GM19043 (cell line): Measurements from ENCODE around the gene CCNK.

Experiments
- ATAC-seq: cut with Tn5 transposase; IDR thresholded peaks from one replicate; pipeline ENCODE4 v1.9.1; 2021; ENCODE audit warnings: low read depth; ENCODE audit not compliant: unreplicated experiment

Gene CCNK

DNA sequence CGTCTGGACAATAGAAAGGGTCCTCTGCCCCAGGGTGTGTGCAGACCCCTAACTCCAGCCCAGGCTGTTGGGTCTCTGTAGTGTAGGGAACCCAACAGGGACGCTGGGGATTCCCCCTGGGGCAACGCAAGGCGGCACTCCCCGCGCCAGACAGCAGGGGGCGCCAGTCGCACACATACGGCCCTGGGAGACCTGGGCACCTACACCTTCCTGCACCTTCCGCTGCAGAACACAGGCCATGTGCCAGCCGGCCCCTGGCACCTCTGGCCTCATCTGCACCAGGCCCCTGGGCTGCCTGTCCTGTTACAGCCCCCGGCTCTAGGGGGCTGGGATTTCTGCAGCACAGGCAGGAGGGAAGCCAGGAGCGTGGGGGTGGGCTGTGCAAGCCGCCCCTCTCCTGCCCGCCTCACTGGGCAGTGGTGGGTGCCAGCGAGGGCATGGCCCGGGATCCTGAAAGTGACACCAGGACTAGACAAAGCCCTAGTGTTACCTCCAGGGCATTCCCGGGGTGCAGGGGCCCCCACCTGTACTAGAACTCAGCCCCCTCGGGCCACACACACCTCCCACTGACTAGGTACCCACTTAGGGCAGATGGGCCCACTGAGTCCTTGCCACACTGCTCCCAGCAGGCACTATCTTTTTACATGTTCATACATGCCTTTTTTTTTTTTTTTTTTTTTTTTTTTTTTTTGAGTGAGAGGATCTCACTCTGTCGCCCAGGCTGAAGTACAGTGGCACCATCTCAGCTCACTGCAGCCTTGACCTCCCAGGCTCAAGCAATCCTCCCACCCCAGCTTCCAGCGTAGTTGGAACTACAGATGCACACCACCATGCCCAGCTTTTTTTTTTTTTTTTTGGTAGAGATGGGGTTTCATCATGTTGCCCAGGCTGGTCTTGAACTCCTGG, 37.5 kb downstream of the CCNK start:
- peak; percentile 67 for ATAC-seq

DNA sequence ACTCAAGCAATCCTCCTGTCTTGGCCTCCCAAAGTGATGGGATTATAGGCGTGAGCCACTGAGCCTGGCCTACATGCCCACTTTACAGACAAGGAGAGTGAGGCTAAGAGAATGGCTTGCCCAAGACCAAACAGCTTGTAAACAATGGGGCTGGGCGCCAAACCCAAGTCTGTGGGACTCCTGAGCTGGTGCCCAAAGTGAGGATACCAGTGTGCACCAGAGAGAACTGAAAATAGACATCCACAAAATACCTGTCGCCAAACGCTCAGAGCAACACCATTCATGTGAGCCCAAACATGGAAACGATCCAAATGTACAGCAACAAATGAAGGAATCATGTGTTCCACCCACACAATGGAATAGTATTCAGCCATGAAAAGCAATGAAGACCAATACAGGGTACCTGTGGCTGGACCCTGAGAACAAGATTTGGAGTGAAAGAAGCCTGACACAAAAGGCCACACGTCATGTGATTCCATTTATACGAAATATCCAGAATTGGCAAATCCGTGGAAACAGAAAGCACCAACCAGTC, 38.2 kb downstream of the CCNK start:
- no peak for ATAC-seq

DNA sequence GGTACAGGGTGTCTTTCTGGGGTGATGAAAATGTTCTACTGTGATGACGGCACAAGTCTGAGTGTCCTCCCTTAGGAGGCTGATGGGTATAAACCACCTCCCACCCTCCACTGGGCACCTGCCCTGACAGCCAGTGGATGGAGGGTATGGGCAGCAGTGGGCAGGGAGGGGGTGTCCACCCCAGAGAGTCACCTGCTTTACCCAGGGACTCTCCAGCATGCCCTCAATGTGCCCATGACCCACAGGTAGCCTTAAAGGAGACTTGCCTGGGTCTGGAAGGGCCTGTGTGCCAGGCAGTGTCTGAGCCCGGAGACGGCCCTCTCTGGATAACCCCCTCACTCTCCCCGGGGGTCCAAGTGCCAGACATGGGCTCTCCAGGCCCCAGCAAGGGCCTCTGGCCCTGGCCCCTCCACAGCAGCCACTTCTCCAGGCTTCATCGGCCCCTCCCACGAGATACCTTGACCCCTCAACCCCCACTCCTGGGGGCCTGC, 38.8 kb downstream of the CCNK start:
- ATAC-seq, result no peak

DNA sequence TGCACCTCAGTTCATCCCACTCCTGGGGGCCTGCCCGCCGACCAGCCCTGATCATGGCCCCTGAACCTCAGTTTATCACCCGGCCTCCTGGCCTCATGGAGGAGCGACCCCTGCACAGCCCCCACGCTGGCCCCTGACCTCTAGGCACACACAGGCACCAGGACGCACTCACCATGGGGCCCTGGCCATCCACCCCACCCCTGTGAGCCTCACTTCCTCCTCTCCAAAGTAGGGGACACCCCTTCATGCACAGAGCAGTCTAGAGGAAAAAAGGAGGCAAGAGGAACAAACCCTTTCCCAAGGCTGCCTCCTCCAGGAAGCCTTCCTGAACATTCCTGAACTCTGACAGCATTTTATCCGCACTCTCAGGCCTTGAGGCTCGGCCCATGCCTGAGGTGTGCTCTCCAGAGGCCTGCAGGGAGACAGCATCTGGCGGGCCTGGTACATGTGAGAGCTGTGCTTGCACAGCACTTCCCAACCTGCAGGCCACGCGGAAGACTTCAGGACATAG, 39.4 kb downstream of the CCNK start:
- no peak for ATAC-seq

DNA sequence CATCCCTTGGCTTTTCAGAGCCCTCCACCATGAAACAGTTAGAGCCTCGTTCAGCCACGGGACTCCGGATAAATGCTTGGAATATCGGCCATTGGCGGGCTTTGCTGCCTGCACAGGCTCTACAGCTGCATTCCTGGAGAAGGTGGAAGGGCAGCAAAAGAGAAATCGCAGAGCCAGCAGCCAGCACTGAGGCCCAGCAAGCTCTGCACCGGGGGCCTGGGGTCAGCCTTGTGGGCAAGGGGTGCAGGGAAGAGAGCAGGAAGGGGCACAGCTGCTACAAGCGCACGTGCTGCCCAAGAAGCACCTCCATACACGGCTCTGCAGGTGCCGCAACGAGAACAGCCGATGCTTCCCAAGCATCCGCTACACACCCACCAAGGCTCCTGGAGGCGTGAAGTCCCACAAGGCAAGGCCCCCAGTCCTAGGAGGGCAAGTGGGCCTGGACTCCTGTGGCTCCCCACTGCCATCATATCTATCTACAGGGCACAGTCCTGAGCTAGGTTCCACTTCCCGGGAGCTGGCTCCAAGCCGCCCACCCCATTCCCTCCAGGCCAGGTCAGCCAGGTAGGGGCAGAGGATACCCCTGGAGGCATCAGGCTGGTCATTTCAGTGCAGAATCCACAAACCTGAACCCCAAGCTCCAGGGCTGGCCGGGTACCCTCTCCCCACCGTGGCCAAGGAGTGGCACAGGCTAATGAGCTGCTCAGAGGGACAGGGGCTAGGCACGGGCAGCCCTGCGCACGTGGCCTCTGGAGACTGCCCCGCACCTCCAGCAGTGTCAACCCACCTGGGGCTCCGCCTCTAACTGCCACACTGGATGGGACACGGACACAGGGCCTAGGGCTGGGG, 40.2 kb downstream of the CCNK start:
- ATAC-seq, result no peak

DNA sequence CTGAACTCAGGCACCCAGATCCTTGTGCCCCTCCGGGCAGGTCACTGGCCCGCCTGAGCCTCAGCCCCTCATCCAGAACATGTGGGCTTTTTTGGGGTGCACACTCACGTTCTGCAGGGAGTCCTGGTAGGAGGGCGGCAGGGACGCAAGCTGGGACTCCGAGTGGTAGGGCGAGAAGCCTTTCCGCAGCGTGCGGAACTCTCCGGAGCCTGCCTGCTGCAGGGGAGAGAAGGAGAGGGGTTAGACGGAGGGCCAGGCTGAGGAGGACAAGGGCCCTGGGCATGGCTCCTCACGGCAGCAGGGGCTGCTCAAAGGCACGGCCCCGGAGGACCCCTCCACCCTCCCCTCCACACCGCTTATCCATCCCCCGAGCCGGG, 40.8 kb downstream of the CCNK start:
- ATAC-seq, result no peak

DNA sequence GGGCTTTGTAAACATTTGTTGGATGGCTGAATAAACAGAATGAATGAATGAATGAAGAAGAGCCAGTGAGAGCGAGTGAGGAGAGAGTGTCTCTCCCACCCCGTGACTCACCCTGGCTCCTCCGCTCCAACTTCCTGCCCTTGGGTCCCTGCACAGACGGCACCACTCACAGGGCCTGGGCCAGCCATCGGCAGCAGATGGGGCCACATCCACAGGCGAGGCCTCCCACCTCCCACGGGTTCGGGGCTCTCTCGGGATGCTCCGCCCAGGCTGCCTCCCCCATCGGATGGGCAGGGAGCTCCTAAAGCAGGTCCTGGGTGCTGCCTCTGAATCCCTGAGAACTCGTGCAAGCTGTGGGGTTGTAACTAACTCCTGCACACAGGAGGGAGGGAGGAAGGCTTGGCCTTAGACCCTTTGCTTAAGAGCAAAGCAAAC, 41.3 kb downstream of the CCNK start:
- ATAC-seq, result no peak

DNA sequence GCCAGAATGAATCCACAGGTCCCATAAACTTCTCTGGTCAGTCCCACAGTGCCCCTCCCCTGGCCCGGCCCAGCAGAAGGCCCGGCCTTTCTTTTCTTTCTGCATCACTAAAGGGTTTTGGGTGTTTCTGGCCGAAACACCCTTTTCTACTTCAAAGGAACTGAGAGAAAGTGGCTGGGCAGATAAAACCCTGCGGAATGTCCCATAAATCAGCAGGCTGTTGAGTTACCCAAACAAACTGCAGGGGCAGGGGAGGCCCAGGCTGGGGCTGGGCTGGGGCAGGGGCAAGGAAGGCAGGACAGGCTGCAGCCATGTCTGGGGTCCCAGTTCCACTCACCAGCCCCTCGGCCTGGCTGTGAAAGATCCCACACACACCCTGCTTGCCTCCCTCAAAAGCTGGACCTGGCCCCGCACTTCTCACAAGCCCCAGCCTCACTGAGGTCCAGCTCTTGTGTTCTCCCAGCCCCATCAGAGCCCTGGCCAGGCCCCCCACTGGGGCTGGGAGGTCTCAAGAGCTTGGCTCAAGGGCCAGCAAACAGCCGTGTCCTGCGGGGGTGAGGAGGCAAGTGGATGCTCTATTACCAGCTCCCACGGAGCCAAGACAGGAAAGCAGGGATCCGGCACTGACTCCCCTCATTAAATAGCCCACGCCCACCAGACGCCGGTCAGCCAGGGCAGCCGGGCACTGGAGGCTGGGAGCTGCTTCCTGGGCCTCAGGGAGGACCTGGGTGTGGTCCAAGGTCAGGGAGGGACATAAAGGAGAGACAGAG, 41.9 kb downstream of the CCNK start:
- ATAC-seq, result no peak

DNA sequence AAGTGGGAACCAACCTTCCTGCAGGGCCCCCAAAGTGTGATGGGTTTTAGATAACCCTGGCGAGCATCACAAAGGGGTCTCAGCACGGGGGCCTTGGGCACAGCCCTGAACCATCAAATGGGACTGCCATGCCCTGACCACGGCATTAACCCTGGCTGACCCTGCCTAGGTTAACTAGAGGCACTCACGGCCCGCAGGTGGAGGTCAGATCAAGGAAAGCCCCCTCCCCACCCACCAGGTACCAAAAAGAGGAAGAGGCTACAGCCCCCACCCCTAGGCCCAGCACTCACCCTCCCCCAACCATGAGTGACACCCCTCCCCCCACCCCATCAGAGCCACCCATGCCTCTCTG, 42.5 kb downstream of the CCNK start:
- no peak for ATAC-seq

DNA sequence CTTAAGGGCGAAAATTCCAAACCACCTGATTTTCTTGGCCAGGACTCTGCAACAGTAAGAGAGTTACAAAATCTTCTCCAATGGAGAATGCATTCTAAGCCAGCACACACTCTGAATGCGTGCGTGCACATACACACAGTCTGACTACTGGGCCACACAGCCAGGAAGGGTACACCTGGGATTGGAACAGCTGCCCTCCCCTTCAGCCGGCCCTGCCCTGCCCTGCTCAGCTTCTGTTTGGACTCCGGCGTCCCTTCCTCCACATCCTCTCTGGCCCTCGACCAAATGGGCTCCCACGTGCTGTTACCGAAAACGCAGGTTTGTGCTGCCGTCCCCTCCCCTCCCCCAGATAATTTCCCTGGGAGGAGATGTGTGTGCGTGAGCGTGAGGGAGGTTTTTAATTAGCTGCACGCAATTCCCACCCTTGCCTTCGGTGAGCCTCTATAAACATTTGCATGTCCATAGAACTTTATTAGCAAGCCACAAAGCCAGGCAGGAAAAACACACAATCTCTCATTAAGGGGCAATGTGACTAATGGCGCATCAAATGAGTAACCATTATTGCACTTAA, 43.0 kb downstream of the CCNK start:
- no peak for ATAC-seq

DNA sequence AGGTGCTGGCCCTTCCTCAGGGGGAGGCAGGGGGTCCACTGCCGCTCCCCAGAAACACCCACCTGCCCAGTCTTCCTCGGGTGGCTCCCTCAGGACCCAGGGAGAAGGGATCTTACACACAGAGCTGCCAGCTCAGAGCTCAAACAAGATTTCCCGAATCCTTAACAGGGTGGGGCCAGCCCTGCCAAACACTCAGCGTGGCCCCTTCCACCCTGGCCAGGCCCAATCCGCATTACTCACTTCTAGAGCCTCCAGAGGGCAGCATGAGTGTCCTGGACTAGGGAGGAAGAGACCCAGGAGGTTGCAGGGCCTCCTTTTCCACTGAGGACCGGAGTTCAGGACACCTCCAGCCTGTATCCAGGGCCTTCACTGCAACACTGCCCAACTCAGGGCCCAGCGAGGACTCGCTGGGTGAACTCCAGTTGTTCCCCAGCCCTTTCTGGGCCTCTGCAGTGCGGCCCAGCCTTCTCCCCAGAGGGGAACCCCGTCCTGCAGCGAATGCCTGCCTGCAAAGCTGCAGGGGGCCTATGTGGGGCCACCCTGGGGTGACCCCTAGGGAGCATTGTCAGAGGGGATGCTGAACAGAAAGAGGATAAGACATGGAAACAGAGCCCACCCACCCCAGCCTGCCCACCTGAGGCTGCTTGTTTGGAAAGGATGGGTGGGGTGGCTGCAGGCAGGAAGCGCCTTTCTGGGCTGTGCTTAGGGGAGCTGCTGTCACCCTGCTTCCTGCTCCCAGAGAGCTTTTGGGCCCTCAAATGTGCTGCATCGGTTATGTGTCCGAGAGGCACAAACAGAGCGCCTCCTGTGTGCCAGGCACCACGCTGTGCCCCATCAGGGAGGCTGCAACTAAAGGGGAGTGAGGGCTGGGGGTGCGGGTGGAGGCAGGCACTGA, 43.8 kb downstream of the CCNK start:
- ATAC-seq, result no peak

DNA sequence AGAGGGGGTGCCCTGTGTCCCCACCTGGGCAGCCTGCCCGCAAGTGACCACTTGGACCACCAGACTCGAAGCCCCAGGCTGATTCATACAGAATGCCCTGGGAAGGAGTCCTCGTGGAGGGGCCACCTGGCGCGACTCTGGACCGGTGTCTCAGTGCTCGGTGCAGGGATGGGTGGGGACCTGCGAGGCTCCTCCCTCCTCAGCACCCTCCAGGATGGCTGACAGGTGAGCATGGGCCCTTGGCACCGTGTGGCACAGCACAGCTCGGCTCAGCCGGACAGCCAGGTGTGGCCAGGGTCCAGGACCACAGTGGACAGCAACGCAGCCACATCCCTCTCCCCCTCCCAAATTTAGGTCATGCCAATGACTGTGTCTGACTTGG, 44.5 kb downstream of the CCNK start:
- no peak for ATAC-seq

DNA sequence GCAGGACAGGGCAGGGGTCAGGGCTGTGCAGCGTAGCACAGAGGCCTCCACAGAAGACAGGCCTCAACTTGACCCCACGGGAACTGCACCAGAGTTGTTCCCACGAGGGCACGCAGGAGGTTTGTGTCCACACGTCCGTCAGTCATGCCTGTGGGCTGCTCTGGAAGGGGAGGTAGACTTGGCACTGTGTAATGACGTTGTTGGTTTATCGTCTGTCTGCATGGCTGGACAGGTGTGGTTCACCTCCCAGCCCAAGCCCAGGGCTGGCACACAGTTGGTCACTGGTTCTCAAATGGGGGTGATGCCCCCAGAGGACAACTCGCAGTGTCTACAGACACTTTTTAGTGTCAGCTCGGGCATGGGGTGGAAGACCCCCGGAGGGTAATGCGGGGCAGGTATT, 45.8 kb downstream of the CCNK start:
- ATAC-seq, result no peak

DNA sequence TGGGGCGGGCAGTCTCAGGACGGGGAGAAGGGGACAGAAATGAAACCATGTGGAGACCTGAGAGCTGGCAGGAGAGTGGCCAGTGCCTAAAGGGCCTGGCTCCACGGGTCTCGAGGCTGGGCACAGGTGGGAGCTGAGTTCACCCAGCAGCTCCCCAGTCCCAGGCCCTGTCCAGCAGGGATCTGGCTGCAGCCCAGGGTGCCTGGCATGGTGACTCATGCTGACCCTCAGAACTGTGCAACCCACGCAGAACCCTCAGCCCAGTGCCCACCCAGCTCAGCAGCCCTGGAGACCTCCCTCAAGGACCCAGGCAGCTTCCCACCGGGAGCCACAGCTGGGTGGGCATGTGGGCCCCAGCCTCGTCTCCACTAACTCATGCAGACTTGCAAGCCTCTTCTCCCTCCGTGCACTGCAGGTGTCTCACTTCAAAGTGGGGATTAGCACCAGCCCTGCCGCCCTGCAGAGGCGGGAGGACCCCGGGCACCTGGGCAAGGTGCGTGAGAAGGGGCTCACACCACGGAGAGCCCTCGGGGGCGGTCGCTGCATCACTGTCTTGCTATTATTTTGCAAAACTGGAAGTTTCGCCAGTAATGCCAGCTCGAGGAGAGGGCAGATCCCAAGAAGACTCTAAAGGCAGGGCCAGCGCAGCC, 46.3 kb downstream of the CCNK start:
- ATAC-seq, result no peak

DNA sequence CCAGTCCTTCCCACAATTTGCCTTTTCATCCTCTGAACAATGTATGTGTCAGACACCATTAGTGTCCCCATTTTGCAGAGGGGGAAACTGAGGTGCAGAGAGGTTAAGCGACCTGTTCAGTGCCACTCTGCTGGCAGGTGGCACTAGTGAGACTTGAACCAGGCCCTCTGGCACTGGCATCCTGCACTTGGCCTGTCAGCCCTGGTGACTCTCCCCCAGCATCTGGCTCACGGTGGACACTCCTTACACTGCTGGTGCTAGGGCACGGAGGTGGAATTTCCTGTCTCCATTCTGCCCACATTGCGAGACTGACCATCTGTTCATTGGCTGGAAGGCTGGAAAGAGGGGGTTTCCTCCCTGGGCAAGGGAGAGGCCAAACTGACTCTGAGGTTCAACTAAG, 48.7 kb downstream of the CCNK start:
- ATAC-seq, result no peak

DNA sequence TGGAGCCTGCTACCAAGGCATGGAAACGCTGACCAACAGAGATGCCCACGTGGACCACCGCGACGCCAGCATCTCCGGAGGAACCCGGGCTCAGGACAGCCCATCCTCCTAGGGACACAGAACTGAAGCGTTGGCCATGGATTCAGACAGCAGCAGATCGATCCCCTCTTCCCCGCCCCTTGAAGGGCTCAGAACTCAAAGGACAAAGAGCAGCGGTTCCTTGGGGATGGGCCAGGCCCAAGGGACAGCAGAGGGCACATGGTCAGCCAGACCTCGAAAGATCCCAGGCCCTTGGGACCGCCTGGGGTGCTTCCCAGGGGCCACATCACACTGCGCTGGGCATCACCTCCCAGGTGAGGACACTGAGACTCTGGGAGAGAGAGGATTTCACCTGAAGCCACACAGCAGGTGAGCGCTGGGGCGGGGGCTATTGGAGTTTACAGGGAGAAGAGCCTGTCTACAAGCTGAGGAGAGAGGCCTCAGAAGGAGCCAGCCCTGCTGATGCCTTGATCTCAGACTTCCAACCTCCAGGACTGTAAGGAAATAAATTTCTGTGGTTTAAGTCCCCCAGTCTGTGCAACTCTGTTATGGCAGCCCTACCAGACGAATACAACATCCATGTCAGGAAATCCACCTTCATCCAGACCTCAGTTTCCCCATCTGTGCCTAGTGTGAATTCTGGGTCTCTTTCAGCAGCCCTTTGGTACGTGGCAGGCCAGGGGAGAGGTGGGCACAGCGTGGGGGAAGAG, 49.4 kb downstream of the CCNK start:
- no peak for ATAC-seq

DNA sequence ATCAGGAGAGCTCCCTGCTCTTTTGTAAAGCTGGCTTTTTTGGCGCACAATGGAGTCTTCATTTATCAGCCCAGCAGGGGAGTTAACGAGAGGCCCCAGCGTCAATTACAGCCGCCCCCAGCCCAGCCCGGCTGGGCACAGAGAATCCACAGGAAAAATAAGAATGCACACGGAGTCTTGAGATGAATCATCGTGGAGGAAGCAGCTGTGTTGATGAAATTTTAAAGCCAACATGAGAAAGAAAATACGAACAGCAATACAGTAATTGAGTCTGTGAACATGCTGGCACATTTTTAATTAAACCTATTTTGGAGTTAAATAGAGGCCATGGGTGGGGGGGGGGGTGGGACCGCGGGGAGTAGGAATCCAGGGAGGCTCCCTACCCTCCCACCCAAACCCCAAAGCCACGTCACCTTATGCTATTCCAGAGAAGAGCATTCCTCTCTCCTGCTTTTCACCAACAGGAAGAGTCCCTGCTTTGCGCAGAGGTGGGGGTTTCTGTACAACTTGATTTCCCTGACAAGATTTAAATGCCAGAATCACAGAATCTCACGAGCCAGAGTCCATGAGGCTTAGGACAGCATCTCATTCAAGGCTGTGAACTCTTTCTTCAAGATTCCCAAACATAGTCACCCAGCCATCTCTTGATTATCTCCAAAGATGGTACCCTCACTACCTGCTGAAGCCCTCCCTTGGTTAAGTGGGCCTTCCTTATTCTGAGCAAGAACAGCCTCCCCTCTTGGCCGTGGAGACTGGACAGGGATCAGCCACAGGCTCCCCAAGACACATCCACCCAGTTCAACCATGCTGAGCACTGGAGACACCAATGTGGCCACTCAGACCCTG, 50.3 kb downstream of the CCNK start:
- ATAC-seq, result no peak
